HG03558 (cell line): Measurements from ENCODE around the gene SUGCT.

Experiments used
- ATAC-seq: cut with Tn5 transposase; IDR thresholded peaks from one replicate; pipeline ENCODE4 v1.9.1; 2021; ENCODE audit warnings: moderate number of reproducible peaks; ENCODE audit not compliant: unreplicated experiment; ENCODE audit errors: extremely low read depth

Gene SUGCT

GRCh38 chr7:40784176-40784575 lies 649.4 kb downstream of the SUGCT start:
- no peak for ATAC-seq

- no peak for ATAC-seq
Measured at GRCh38 chr7:40786909-40787308, 652.1 kb downstream of the SUGCT start.

- ATAC-seq: no peak
Measured at GRCh38 chr7:40793132-40793531, 658.3 kb downstream of the SUGCT start.

- no peak for ATAC-seq
Measured at GRCh38 chr7:40795607-40796006, 660.8 kb downstream of the SUGCT start.

- ATAC-seq: no peak
Measured at GRCh38 chr7:40796723-40797122, 661.9 kb downstream of the SUGCT start.

GRCh38 chr7:40798613-40799012 lies 663.8 kb downstream of the SUGCT start:
- ATAC-seq: no peak

GRCh38 chr7:40799493-40800403 lies 664.9 kb downstream of the SUGCT start:
- no peak for ATAC-seq

- no peak for ATAC-seq
Measured at GRCh38 chr7:40800771-40801170, 666.0 kb downstream of the SUGCT start.

GRCh38 chr7:40802497-40802896 lies 667.7 kb downstream of the SUGCT start:
- ATAC-seq: no peak

GRCh38 chr7:40804477-40805215 lies 669.8 kb downstream of the SUGCT start:
- no peak for ATAC-seq

GRCh38 chr7:40805361-40805760 lies 670.6 kb downstream of the SUGCT start:
- ATAC-seq: no peak

- no peak for ATAC-seq
Measured at GRCh38 chr7:40808378-40808942, 673.7 kb downstream of the SUGCT start.

- ATAC-seq: no peak
Measured at GRCh38 chr7:40810274-40810673, 675.5 kb downstream of the SUGCT start.

GRCh38 chr7:40811666-40812065 lies 676.9 kb downstream of the SUGCT start:
- no peak for ATAC-seq

GRCh38 chr7:40815022-40815421 lies 680.2 kb downstream of the SUGCT start:
- no peak for ATAC-seq

GRCh38 chr7:40815512-40815911 lies 680.7 kb downstream of the SUGCT start:
- ATAC-seq: no peak

- ATAC-seq: no peak
Measured at GRCh38 chr7:40822861-40823260, 688.1 kb downstream of the SUGCT start.

- no peak for ATAC-seq
Measured at GRCh38 chr7:40824461-40824860, 689.7 kb downstream of the SUGCT start.

- no peak for ATAC-seq
Measured at GRCh38 chr7:40826411-40827221, 691.8 kb downstream of the SUGCT start.
